K562 (cell line): ENCODE results near the gene ADSS2. TPM values are rescaled to one million over a fixed set of nuclear protein-coding genes. Genes with fewer than 3 reads are reported as not detected.

ENCODE experiments used
- ATAC-seq: fragments of 200-7000 bp; cut with Tn5 transposase; 3 replicates; pipeline ENCODE4 v1.9.1; 2020; ENCODE audit warnings: moderate library complexity
- BruUV-seq: library from RNA; stranded (reverse); fragments of 400-500 nt; replicated peaks from 2 replicates; lab custom pipeline; 2021; lab: Mats Ljungman, UMichigan
- CTCF ChIA-PET: fragments of 300-600 bp; formaldehyde crosslinking; extraction: SDS; loops from one replicate; lab custom pipeline; 2021; ENCODE audit warnings: low intra/inter-chr PET ratio; lab: Yijun Ruan, JAX
- POLR2A ChIA-PET: fragments of 300-600, 350-650 bp; sonication (Branson Sonifier 250); formaldehyde crosslinking; extraction: SDS; loops from one replicate; lab custom pipeline; 2021; ENCODE audit warnings: antibody characterized with exemption, inconsistent platforms; lab: Yijun Ruan, JAX
- DNase-seq, 4 experiments: peaks; one replicate each; pipeline versions ENCODE4 v3.0.0 to v3.0.0-alpha.2; 2011 to 2018; ENCODE audit warnings: low spot score in 3 of 4, mixed read lengths in 3 of 4; ENCODE audit errors: extremely low read depth in 1 of 4
- FAIRE-seq: peaks from 2 replicates; lab custom pipeline; 2011; peaks lifted over from hg19 to GRCh38; lab: Jason Lieb, UNC
- H2AFZ ChIP-seq: 2 replicates; pipeline ENCODE4 v1.6.0; 2011; ENCODE audit warnings: low read depth, low read length, control low read depth, inconsistent platforms
- H3K27ac ChIP-seq: fragments of 200-600 bp; 3 replicates; pipeline ENCODE4 v1.8.0; 2011; ENCODE audit warnings: low read depth, mild to moderate bottlenecking, control low read depth, inconsistent platforms, low read length, moderate library complexity, mixed read lengths; ENCODE audit errors: extremely low read depth
- H3K27me3 ChIP-seq, 2 experiments: fragments of 300-600 bp in 1 of 2; 2 replicates in 1 of 2; 3 replicates in 1 of 2; pipeline versions ENCODE4 v1.6.0 to v1.8.0; 2011; ENCODE audit warnings: inconsistent platforms in 2 of 2, low read length in 2 of 2, mild to moderate bottlenecking in 1 of 2, mixed read lengths in 1 of 2, moderate library complexity in 1 of 2; ENCODE audit not compliant: control insufficient read depth in 2 of 2, insufficient read depth in 2 of 2
- H3K36me3 ChIP-seq: fragments of 300-600 bp; 3 replicates; pipeline ENCODE4 v1.8.0; 2011; ENCODE audit warnings: mild to moderate bottlenecking, low read length, inconsistent platforms; ENCODE audit not compliant: control insufficient read depth, insufficient read depth
- H3K4me1 ChIP-seq, 2 experiments: fragments of 200-600 bp in 1 of 2; replicated peaks in 1 of 2; 2 replicates in 1 of 2; 3 replicates in 1 of 2; pipeline versions ENCODE4 v1.5.1 to v1.8.0; 2011; ENCODE audit warnings: inconsistent platforms in 2 of 2, low read length in 2 of 2, mild to moderate bottlenecking in 1 of 2, mixed read lengths in 1 of 2, moderate library complexity in 1 of 2; ENCODE audit not compliant: control insufficient read depth in 2 of 2, insufficient read depth in 2 of 2
- H3K4me2 ChIP-seq: 2 replicates; pipeline ENCODE4 v1.6.1; 2011; ENCODE audit warnings: low read length, control low read depth, inconsistent platforms, mixed read lengths; ENCODE audit not compliant: insufficient read depth
- H3K4me3 ChIP-seq: fragments of 200-600 bp; sonication (generic), shearing (Covaris generic); 2 replicates; pipeline ENCODE4 v1.5.1; 2016; ENCODE audit warnings: control low read depth, inconsistent platforms
- H3K79me2 ChIP-seq: fragments of 200-600 bp; 3 replicates; pipeline ENCODE4 v1.8.0; 2011; ENCODE audit warnings: low read length, inconsistent platforms; ENCODE audit not compliant: control insufficient read depth, insufficient read depth
- H3K9ac ChIP-seq, 2 experiments: 2 replicates each; pipeline versions ENCODE4 v1.6.0 to v1.6.1; 2011; ENCODE audit warnings: low read depth in 2 of 2, low read length in 2 of 2, control low read depth in 1 of 2, inconsistent platforms in 1 of 2, mild to moderate bottlenecking in 1 of 2, mixed read lengths in 1 of 2; ENCODE audit not compliant: insufficient read depth in 1 of 2
- H3K9me1 ChIP-seq: one replicate; pipeline ENCODE4 v1.6.0; 2011; ENCODE audit warnings: inconsistent platforms, mild to moderate bottlenecking, low read length, moderate library complexity; ENCODE audit not compliant: control insufficient read depth, insufficient read depth
- H3K9me3 ChIP-seq: replicated peaks from 2 replicates; pipeline ENCODE4 v1.5.1; 2011; ENCODE audit warnings: low read depth, low read length, inconsistent platforms; ENCODE audit not compliant: control insufficient read depth, insufficient read depth
- H4K20me1 ChIP-seq: replicated peaks from 2 replicates; pipeline ENCODE4 v1.6.1; 2011; ENCODE audit warnings: low read length, inconsistent platforms, mixed read lengths; ENCODE audit not compliant: control insufficient read depth, insufficient read depth
- CBFA2T2 ChIP-seq: fragments of 450-650 bp; conservative IDR thresholded peaks from 2 replicates; pipeline ENCODE4 v1.6.1; 2017; ENCODE audit warnings: mild to moderate bottlenecking
- CBFA2T3 ChIP-seq: fragments of 450-650 bp; IDR thresholded peaks from 2 replicates; pipeline ENCODE4 v1.6.1; 2017
- E2F8 ChIP-seq: fragments of 450-650 bp; IDR thresholded peaks from 2 replicates; pipeline ENCODE4 v1.7.1; 2018; ENCODE audit warnings: mild to moderate bottlenecking, low read depth; ENCODE audit not compliant: partially characterized antibody
- GTF2A2 ChIP-seq: IDR thresholded peaks from 2 replicates; pipeline ENCODE4 v1.6.1; 2016; ENCODE audit warnings: mild to moderate bottlenecking, missing genetic modification characterization, missing compliant biosample characterization
- HDAC2 ChIP-seq: fragments of 450-650 bp; IDR thresholded peaks from 2 replicates; pipeline ENCODE4 v1.6.1; 2016; ENCODE audit warnings: mild to moderate bottlenecking
- MECOM ChIP-seq: fragments of 250-450 bp; sonication (Bioruptor Pico); IDR thresholded peaks from 2 replicates; pipeline ENCODE4 v1.8.0; 2022; ENCODE audit warnings: inconsistent platforms
- NR2F6 ChIP-seq: fragments of 450-650 bp; formaldehyde crosslinking; IDR thresholded peaks from 2 replicates; pipeline ENCODE4 v1.4.0; 2020; ENCODE audit warnings: mild to moderate bottlenecking
- U2AF1 ChIP-seq: fragments of 200-400 bp; formaldehyde crosslinking; optimal IDR thresholded peaks from 2 replicates; pipeline ENCODE3; 2017; ENCODE audit warnings: mild to moderate bottlenecking, low read depth, low read length, moderate library complexity
- ZNF133 ChIP-seq: fragments of 250-450 bp; sonication (Bioruptor Pico); IDR thresholded peaks from 2 replicates; pipeline ENCODE4 v1.4.0; 2020; ENCODE audit warnings: mild to moderate bottlenecking
- ZNF24 ChIP-seq: fragments of 450-650 bp; IDR thresholded peaks from 2 replicates; pipeline ENCODE4 v1.6.1; 2016
- ZNF589 ChIP-seq: fragments of 200-800 bp; sonication (Bioruptor generic); IDR thresholded peaks from 2 replicates; pipeline ENCODE4 v1.6.1; 2016; ENCODE audit warnings: low read depth, missing genetic modification characterization, missing compliant biosample characterization
- in situ Hi-C: fragments of 300-500 bp; cut with MboI; formaldehyde crosslinking; loops from 4 replicates; pipeline ENCODE4 v1.15.0; 2018; ENCODE audit warnings: inconsistent platforms, mixed read lengths
- intact Hi-C: fragments of 100-400 bp; cut with micrococcal nuclease; formaldehyde crosslinking; loops from 2 replicates; pipeline ENCODE4 v1.14.2; 2022
- polyA plus RNA-seq, 8 experiments: library from polyadenylated mRNA; depleted of rRNA in 4 of 8; stranded (reverse) in 5 of 8; unstranded in 3 of 8; fragments of >200 nt; fragmentation: Nextera tagmentation in 2 of 8; fragmentation: Illumina TruSeq in 1 of 8; extraction: Ambion mirVana in 2 of 8; extraction: Trizol in 1 of 8; gene quantifications; 2 replicates each; pipeline versions ENCODE4 v1.2.1 to v1.2.3, GENCODE V29; 2011 to 2014; ENCODE audit warnings: inconsistent platforms in 1 of 8, missing spikeins in 1 of 8
- total RNA-seq, 7 experiments: library from RNA; depleted of rRNA in 6 of 7; stranded (reverse); fragments of >200 nt in 6 of 7; fragmentation: Illumina TruSeq in 2 of 7; extraction: Trizol in 2 of 7; gene quantifications; 2 replicates each; pipeline versions ENCODE4 v1.2.1 to v1.2.3, GENCODE V29; 2011 to 2021; ENCODE audit warnings: low replicate concordance in 1 of 7

The ADSS2 gene
- total and polyA plus RNA-seq, 9 of the 15 experiments (the other 6 are each of a cell fraction or from before 2014, with no cell fraction given) = 8.8 to 63.8 (median 59.4) TPM

GRCh38 chr1:244397131-244397530 is 54.6 kb downstream of the ADSS2 start:
- no TSS peak for BruUV-seq
- DNase-seq = no peak
- no peaks in the 10 kb centered on the region for H3K27me3 ChIP-seq
- no peaks in the 10 kb centered on the region for H3K9me1 ChIP-seq
- H3K27ac ChIP-seq = no peak overlapping the region
- no peak for TF ChIP-seq NR2F6
- TF ChIP-seq E2F8 = peak; percentile 18
- TF ChIP-seq ZNF24 = no peak
- TF ChIP-seq CBFA2T3 = peak; percentile 25; the same call in 1 of the 2 replicates
- peak; percentile 19; the same call in 1 of the 2 replicates for TF ChIP-seq CBFA2T2
- no peak for TF ChIP-seq GTF2A2 (tag)
- TF ChIP-seq ZNF589 (CRISPR knock-in tag) = no peak
- TF ChIP-seq MECOM (CRISPR knock-in tag) = 0 out of 2 replicates have a peak, but pooled peaks have one; percentile 30
- no peak for TF ChIP-seq U2AF1
- TF ChIP-seq HDAC2 = no peak
- no peak for TF ChIP-seq ZNF133
- in situ Hi-C loops = no loop called here
- CTCF ChIA-PET = no interaction called here
- H4K20me1 ChIP-seq = no peaks in the 10 kb centered on the region
- H3K79me2 ChIP-seq = no peaks in the 10 kb centered on the region
- no peak overlapping the region for H3K9ac ChIP-seq
- peaks cover 12 to 17% of the 10 kb centered on the region in 2 experiments; a peak in 4 of 5 replicates for H3K4me1 ChIP-seq
- H3K36me3 ChIP-seq = peaks cover 6% of the 10 kb centered on the region
- H3K4me2 ChIP-seq = no peak overlapping the region
- peaks cover 4% of the 10 kb centered on the region for H3K9me3 ChIP-seq
- no peak for FAIRE-seq
- H3K4me3 ChIP-seq = no peak overlapping the region
- intact Hi-C loops = loop anchor here (10.0 kb wide), 1 partner anchor 148 kb away; no protein-coding TSS in a partner anchor
- POLR2A ChIA-PET = no interaction called here
- H2AFZ ChIP-seq = no peak overlapping the region
- no peak for ATAC-seq
